HepG2 (cell line): ENCODE data around the gene PSENEN. TPM values are rescaled to one million over a fixed set of nuclear protein-coding genes. Genes with fewer than 3 reads are reported as not detected.

Experiments
- ATAC-seq: fragments of 200-7000 bp; cut with Tn5 transposase; 3 replicates; pipeline ENCODE4 v1.9.1; 2020; ENCODE audit warnings: mild to moderate bottlenecking, moderate library complexity
- BruUV-seq: library from RNA; stranded (reverse); fragments of 400-500 nt; replicated peaks from 2 replicates; lab custom pipeline; 2021; lab: Mats Ljungman, UMichigan
- CTCF ChIA-PET: fragments of 300-600 bp; formaldehyde crosslinking; extraction: SDS; loops from one replicate; lab custom pipeline; 2021; ENCODE audit warnings: low total read pairs, inconsistent platforms, low intra/inter-chr PET ratio; lab: Yijun Ruan, JAX
- POLR2A ChIA-PET: fragments of 350-600 bp; sonication (Branson Sonifier 250); formaldehyde crosslinking; loops from one replicate; lab custom pipeline; 2020; ENCODE audit warnings: antibody characterized with exemption, inconsistent platforms; lab: Yijun Ruan, JAX
- DNase-seq: peaks from one replicate; pipeline ENCODE4 v3.0.0-alpha.2; 2015; ENCODE audit warnings: low spot score
- FAIRE-seq: peaks from 3 replicates; lab custom pipeline; 2011; peaks lifted over from hg19 to GRCh38; lab: Jason Lieb, UNC
- H2AFZ ChIP-seq: one replicate; pipeline ENCODE4 v1.6.1; 2011; ENCODE audit warnings: low read length, inconsistent platforms
- H3K27ac ChIP-seq: fragments of 300-600 bp; 3 replicates; pipeline ENCODE4 v1.8.0; 2011; ENCODE audit warnings: mixed run types, mild to moderate bottlenecking, mixed read lengths, low read length, inconsistent platforms; ENCODE audit not compliant: insufficient read depth; ENCODE audit errors: extremely low read length
- H3K27me3 ChIP-seq, 2 experiments: fragments of 200-600 bp in 1 of 2; 2 replicates in 1 of 2; 3 replicates in 1 of 2; pipeline versions ENCODE4 v1.6.0 to v1.8.0; 2011; ENCODE audit warnings: low read length in 2 of 2, mild to moderate bottlenecking in 2 of 2, moderate library complexity in 2 of 2, inconsistent platforms in 1 of 2; ENCODE audit not compliant: insufficient read depth in 2 of 2, control insufficient read depth in 1 of 2
- H3K36me3 ChIP-seq, 2 experiments: fragments of 200-600 bp in 1 of 2; replicated peaks in 1 of 2; 2 replicates in 1 of 2; 3 replicates in 1 of 2; pipeline versions ENCODE4 v1.5.1 to v1.8.0; 2011; ENCODE audit warnings: low read length in 2 of 2, inconsistent platforms in 1 of 2; ENCODE audit not compliant: insufficient read depth in 2 of 2, control insufficient read depth in 1 of 2
- H3K4me1 ChIP-seq: 2 replicates; pipeline ENCODE4 v1.5.1; 2012; ENCODE audit warnings: low read length, inconsistent platforms; ENCODE audit not compliant: insufficient read depth
- H3K4me2 ChIP-seq: 2 replicates; pipeline ENCODE4 v1.6.0; 2011; ENCODE audit warnings: low read depth, low read length, inconsistent platforms
- H3K4me3 ChIP-seq, 3 experiments: fragments of 200-600 bp in 1 of 3; sonication (generic), shearing (Covaris generic) in 1 of 3; replicated peaks in 1 of 3; 2 replicates each; pipeline ENCODE4 v1.5.1; 2011 to 2016; ENCODE audit warnings: low read length in 3 of 3, inconsistent platforms in 2 of 3, low read depth in 2 of 3, mild to moderate bottlenecking in 2 of 3, control low read depth in 1 of 3, mixed read lengths in 1 of 3; ENCODE audit not compliant: insufficient read depth in 1 of 3
- H3K79me2 ChIP-seq: one replicate; pipeline ENCODE4 v1.6.1; 2011; ENCODE audit warnings: low read length, inconsistent platforms; ENCODE audit not compliant: insufficient read depth
- H3K9ac ChIP-seq: 2 replicates; pipeline ENCODE4 v1.6.0; 2011; ENCODE audit warnings: mild to moderate bottlenecking, low read depth, low read length, inconsistent platforms; ENCODE audit not compliant: insufficient read depth
- H3K9me3 ChIP-seq: 2 replicates; pipeline ENCODE4 v1.5.1; 2012; ENCODE audit warnings: mild to moderate bottlenecking, low read length
- H4K20me1 ChIP-seq: 2 replicates; pipeline ENCODE4 v1.6.0; 2011; ENCODE audit warnings: inconsistent platforms, mild to moderate bottlenecking, low read length, moderate library complexity; ENCODE audit not compliant: insufficient read depth
- AGO2 ChIP-seq: fragments of 200-400 bp; formaldehyde crosslinking; optimal IDR thresholded peaks from 2 replicates; pipeline ENCODE3; 2017; ENCODE audit warnings: mild to moderate bottlenecking, low read depth, low read length, moderate library complexity
- RBFOX2 ChIP-seq: fragments of 200-400 bp; formaldehyde crosslinking; IDR thresholded peaks from 2 replicates; pipeline ENCODE4 v1.6.1; 2017; ENCODE audit warnings: low read depth, mild to moderate bottlenecking, low read length
- ZNF547 ChIP-seq: sonication (generic); formaldehyde crosslinking; IDR thresholded peaks from 2 replicates; pipeline ENCODE4 v1.5.1; 2020; ENCODE audit warnings: mild to moderate bottlenecking, missing genetic modification reagents
- ZNF672 ChIP-seq: sonication (generic); formaldehyde crosslinking; IDR thresholded peaks from 2 replicates; pipeline ENCODE4 v1.8.1; 2022; ENCODE audit warnings: missing genetic modification reagents
- ZNF883 ChIP-seq: sonication (generic); formaldehyde crosslinking; IDR thresholded peaks from 2 replicates; pipeline ENCODE4 v1.5.1; 2020; ENCODE audit warnings: mild to moderate bottlenecking, missing genetic modification reagents; ENCODE audit errors: not compliant biosample characterization
- WGBS: methylation state at CpG from one replicate; pipeline ENCODE4 v1.1.6; 2017; ENCODE audit warnings: low lambda C conversion rate; 5-methylcytosine and 5-hydroxymethylcytosine counted together
- in situ Hi-C: cut with HindIII; loops from 2 replicates; pipeline ENCODE4 v1.10.0; 2017; ENCODE audit warnings: low pct_unique_long_range_greater_than_20kb; ENCODE audit not compliant: extremely low pct_ligation_motif_present
- intact Hi-C: fragments of 100-400 bp; cut with micrococcal nuclease; formaldehyde crosslinking; loops from one replicate; pipeline ENCODE4 v1.10.0; 2022; ENCODE audit not compliant: unreplicated experiment
- polyA plus RNA-seq, 8 experiments: library from polyadenylated mRNA; depleted of rRNA in 3 of 8; stranded (reverse) in 7 of 8; unstranded in 1 of 8; fragments of >200 nt; fragmentation: Illumina TruSeq in 4 of 8; extraction: Trizol in 4 of 8; gene quantifications; 2 replicates each; pipeline versions ENCODE4 v1.2.1 to v1.2.3, GENCODE V29; 2011 to 2016; ENCODE audit warnings: low read depth in 4 of 8, missing spikeins in 1 of 8, mixed read lengths in 1 of 8; ENCODE audit not compliant: insufficient read depth in 1 of 8
- total RNA-seq, 5 experiments: library from RNA; depleted of rRNA; stranded (reverse); fragments of >200 nt; fragmentation: Illumina TruSeq; extraction: Trizol; gene quantifications; 2 replicates each; pipeline ENCODE4 v1.2.3, GENCODE V29; 2016; ENCODE audit warnings: low read depth in 1 of 5

Gene PSENEN
- total and polyA plus RNA-seq, 2 of the 13 experiments (the other 11 are each of a cell fraction or from before 2014, with no cell fraction given), result 16.9 to 34.2 TPM

DNA sequence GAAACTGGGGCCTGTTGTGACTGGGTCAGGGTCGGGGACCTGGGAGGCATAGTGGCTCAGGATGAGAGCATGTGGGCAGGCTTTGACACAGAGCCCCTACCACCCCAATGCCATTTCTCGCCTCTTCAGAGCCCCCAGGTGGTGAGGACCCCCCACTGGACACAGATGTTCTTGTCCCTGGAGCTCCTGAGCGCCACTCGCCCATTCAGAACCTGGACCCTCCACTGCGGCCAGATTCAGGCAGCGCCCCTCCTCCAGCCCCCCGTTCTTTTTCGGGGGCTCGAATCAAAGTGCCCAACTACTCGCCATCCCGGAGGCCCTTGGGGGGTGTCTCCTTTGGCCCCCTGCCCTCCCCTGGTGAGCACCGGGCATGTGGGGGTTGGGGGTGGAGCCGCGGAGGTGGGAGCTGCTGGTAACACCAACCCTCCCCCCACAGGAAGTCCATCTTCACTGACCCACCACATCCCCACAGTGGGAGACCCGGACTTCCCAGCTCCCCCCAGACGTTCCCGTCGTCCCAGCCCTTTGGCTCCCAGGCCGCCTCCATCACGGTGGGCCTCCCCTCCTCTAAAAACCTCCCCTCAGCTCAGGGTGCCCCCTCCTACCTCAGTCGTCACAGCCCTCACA is 13.6 kb upstream of the PSENEN start:
- no peak for DNase-seq
- no peaks in the 10 kb centered on the region for H3K79me2 ChIP-seq
- intact Hi-C loops (no loop called here), in situ Hi-C loops (no loop called here)
- ATAC-seq, result no peak
- H3K4me1 ChIP-seq, result no peaks in the 10 kb centered on the region
- POLR2A ChIA-PET, result interaction anchor here (1.3 to 3.6 kb wide), 2 partner anchors 8 to 13 kb away, joined by 4 to 11 read pairs; no protein-coding TSS in a partner anchor
- TF ChIP-seq ZNF883 (CRISPR knock-in tag) (no peak), AGO2 (peak; percentile 12)
- no peak overlapping the region for H3K4me3 ChIP-seq
- WGBS, result 97% methylated on average over 16 of the region's 21 CpGs
- H3K4me2 ChIP-seq, result no peak overlapping the region
- no peaks in the 10 kb centered on the region for H3K27me3 ChIP-seq
- no peaks in the 10 kb centered on the region for H4K20me1 ChIP-seq
- no peak overlapping the region for H3K27ac ChIP-seq
- no peak overlapping the region for H3K9ac ChIP-seq
- CTCF ChIA-PET, result no interaction called here
- no peak for FAIRE-seq
- peaks cover 50 to 93% of the 10 kb centered on the region in 2 experiments; a peak in 4 of 5 replicates for H3K36me3 ChIP-seq
- no TSS peak for BruUV-seq
- H2AFZ ChIP-seq, result no peak overlapping the region
- no peaks in the 10 kb centered on the region for H3K9me3 ChIP-seq

DNA sequence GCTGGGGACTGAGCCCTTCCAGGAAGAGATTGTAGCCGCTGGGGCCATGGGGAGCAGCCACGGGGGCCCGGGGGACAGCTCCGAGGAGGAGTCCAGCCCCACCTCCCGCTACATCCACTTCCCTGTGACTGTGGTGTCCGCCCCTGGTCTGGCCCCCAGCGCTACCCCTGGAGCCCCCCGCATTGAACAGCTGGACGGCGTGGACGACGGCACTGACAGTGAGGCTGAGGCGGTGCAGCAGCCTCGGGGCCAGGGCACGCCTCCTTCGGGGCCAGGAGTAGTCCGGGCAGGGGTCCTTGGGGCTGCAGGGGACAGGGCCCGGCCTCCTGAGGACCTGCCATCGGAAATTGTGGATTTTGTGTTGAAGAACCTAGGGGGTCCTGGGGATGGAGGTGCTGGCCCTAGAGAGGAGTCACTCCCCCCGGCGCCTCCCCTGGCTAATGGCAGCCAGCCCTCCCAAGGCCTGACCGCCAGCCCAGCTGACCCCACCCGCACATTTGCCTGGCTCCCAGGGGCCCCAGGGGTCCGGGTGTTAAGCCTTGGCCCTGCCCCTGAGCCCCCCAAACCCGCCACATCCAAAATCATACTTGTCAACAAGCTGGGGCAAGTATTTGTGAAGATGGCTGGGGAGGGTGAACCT is 12.8 kb upstream of the PSENEN start:
- in situ Hi-C loops (no loop called here), intact Hi-C loops (no loop called here)
- Histone ChIP-seq H3K79me2 (no peaks in the 10 kb centered on the region), H3K36me3 (peaks cover 42 to 91% of the 10 kb centered on the region in 2 experiments; a peak in 4 of 5 replicates), H2AFZ (no peak overlapping the region), H3K27me3 (no peaks in the 10 kb centered on the region), H3K9me3 (no peaks in the 10 kb centered on the region), H3K4me3 (no peak overlapping the region), H3K4me1 (no peaks in the 10 kb centered on the region), H3K27ac (no peak overlapping the region), H3K4me2 (no peak overlapping the region), H4K20me1 (no peaks in the 10 kb centered on the region), H3K9ac (no peak overlapping the region)
- WGBS, result 95% methylated on average over 17 of the region's 25 CpGs
- POLR2A ChIA-PET, result interaction anchor here (3.6 kb wide), 1 partner anchor 7 kb away, joined by 11 read pairs; no protein-coding TSS in a partner anchor
- BruUV-seq, result no TSS peak
- TF ChIP-seq ZNF672 (CRISPR knock-in tag) (no peak), ZNF547 (CRISPR knock-in tag) (no peak), RBFOX2 (peak; percentile 54)
- CTCF ChIA-PET, result no interaction called here
- DNase-seq (no peak), ATAC-seq (no peak), FAIRE-seq (no peak)
